Panc1 (cell line): Measurements from ENCODE around the gene STK24. TPM values are rescaled to one million over a fixed set of nuclear protein-coding genes. Genes with fewer than 3 reads are reported as not detected.

Experiments used
- ATAC-seq: fragments of 200-7000 bp; cut with Tn5 transposase; 2 replicates; pipeline ENCODE4 v1.9.1; 2020; ENCODE audit warnings: mild to moderate bottlenecking, moderate library complexity
- Bru-seq: library from RNA; stranded (reverse); fragments of 400-500 nt; gene quantifications from one replicate; lab custom pipeline; 2021; lab: Mats Ljungman, UMichigan
- BruChase-seq, 2 experiments: library from RNA; stranded (reverse); fragments of 400-500 nt; gene quantifications; one replicate each; lab custom pipeline; 2021; lab: Mats Ljungman, UMichigan
- BruUV-seq: library from RNA; stranded (reverse); fragments of 400-500 nt; replicated peaks from 2 replicates; lab custom pipeline; 2021; lab: Mats Ljungman, UMichigan
- CTCF ChIA-PET: fragments of 300-600 bp; sonication (Branson Sonifier 250); formaldehyde crosslinking; loops from one replicate; lab custom pipeline; 2022; ENCODE audit warnings: antibody characterized with exemption; lab: Charles Lee
- POLR2A ChIA-PET: fragments of 300-600 bp; sonication (Branson Sonifier 250); formaldehyde crosslinking; loops from one replicate; lab custom pipeline; 2022; ENCODE audit warnings: antibody characterized with exemption; lab: Charles Lee
- DNase-seq: peaks from one replicate; pipeline ENCODE4 v3.0.0-alpha.2; 2010; ENCODE audit warnings: low read depth, low spot score
- H3K27ac ChIP-seq: 2 replicates; pipeline ENCODE4 v1.5.1; 2011; ENCODE audit warnings: mild to moderate bottlenecking, low read length, inconsistent platforms
- H3K27me3 ChIP-seq: fragments of 200-500 bp; sonication (Bioruptor generic); 2 replicates; pipeline ENCODE4 v1.6.0; 2014; ENCODE audit warnings: low read length, inconsistent platforms; ENCODE audit not compliant: control insufficient read depth, insufficient read depth
- H3K36me3 ChIP-seq: fragments of 200-500 bp; sonication (Bioruptor generic); 2 replicates; pipeline ENCODE4 v1.5.1; 2014; ENCODE audit warnings: inconsistent platforms, mild to moderate bottlenecking, low read length, moderate library complexity; ENCODE audit not compliant: control insufficient read depth, insufficient read depth
- H3K4me1 ChIP-seq: 2 replicates; pipeline ENCODE4 v1.5.1; 2011; ENCODE audit warnings: inconsistent platforms, mild to moderate bottlenecking, low read length, moderate library complexity; ENCODE audit not compliant: control insufficient read depth, insufficient read depth
- H3K4me3 ChIP-seq, 2 experiments: 2 replicates each; pipeline ENCODE4 v1.5.1; 2011 to 2012; ENCODE audit warnings: low read depth in 2 of 2, low read length in 2 of 2, mild to moderate bottlenecking in 2 of 2, inconsistent platforms in 1 of 2, moderate library complexity in 1 of 2
- H3K9me3 ChIP-seq: fragments of 200-500 bp; sonication (Bioruptor generic); 2 replicates; pipeline ENCODE4 v1.5.1; 2014; ENCODE audit warnings: low read depth, mild to moderate bottlenecking, inconsistent platforms, low read length, moderate library complexity; ENCODE audit not compliant: control insufficient read depth, insufficient read depth
- CTCF ChIP-seq: fragments of 450-650 bp; IDR thresholded peaks from 2 replicates; pipeline ENCODE4 v1.5.1; 2017; ENCODE audit warnings: mild to moderate bottlenecking
- POLR2AphosphoS5 ChIP-seq: IDR thresholded peaks from 2 replicates; pipeline ENCODE4 v1.6.1; 2012; ENCODE audit warnings: mild to moderate bottlenecking, low read depth, low read length, moderate library complexity
- SIN3A ChIP-seq: IDR thresholded peaks from 2 replicates; pipeline ENCODE4 v1.6.1; 2012; ENCODE audit warnings: low read depth, mild to moderate bottlenecking, low read length, moderate library complexity, borderline replicate concordance; ENCODE audit not compliant: insufficient read depth
- TCF7L2 ChIP-seq: IDR thresholded peaks from 2 replicates; pipeline ENCODE4 v1.6.1; 2011; ENCODE audit warnings: mild to moderate bottlenecking, low read depth, low read length, inconsistent platforms
- in situ Hi-C: cut with HindIII; loops from 2 replicates; pipeline ENCODE4 v1.10.0; 2016; ENCODE audit warnings: low sequenced_read_pairs, low pct_unique_long_range_greater_than_20kb
- intact Hi-C: fragments of 100-400 bp; cut with micrococcal nuclease; formaldehyde crosslinking; loops from one replicate; pipeline ENCODE4 v1.10.0; 2022; ENCODE audit not compliant: unreplicated experiment
- long read RNA-seq: library from polyadenylated mRNA; unstranded; transcript quantifications from one replicate; pipeline ENCODE4 v2.0.0, GENCODE V29; 2021; ENCODE audit not compliant: unreplicated experiment
- polyA plus RNA-seq: library from polyadenylated mRNA; unstranded; fragments of >200 nt; gene quantifications from one replicate; pipeline ENCODE4 v1.2.1, GENCODE V29; 2012; ENCODE audit warnings: missing spikeins; ENCODE audit not compliant: insufficient read length
- total RNA-seq: library from RNA; stranded (reverse); gene quantifications from one replicate; pipeline ENCODE4 v1.2.1, GENCODE V29; 2021; ENCODE audit not compliant: unreplicated experiment
- TF ChIP-seq, protein P1 (sequence below), 2 experiments: IDR thresholded peaks; 2 replicates each; pipeline ENCODE4 v1.6.1; 2011 to 2012; ENCODE audit warnings: low read depth in 2 of 2, control low read depth in 1 of 2, low read length in 1 of 2, mild to moderate bottlenecking in 1 of 2, moderate library complexity in 1 of 2; ENCODE audit not compliant: insufficient read depth in 1 of 2

The STK24 gene
- 57.3 TPM for total RNA-seq
- 30.1 TPM for polyA plus RNA-seq
- percentile 78 among the genes with signal in this experiment for Bru-seq, nascent RNA
- BruChase-seq, experiment 1, labeled RNA remaining after a 2-hour chase, result percentile 64 among the genes with signal in this experiment
- percentile 72 among the genes with signal in this experiment for BruChase-seq, experiment 2, labeled RNA remaining after a 6-hour chase
- long read RNA-seq, full-length matches to known transcripts, result 59 of 70 reads
- long read RNA-seq, partial matches to known transcripts, result 5 of 70 reads
- long read RNA-seq, other reads (novel, unspliced or antisense), result 6 of 70 reads

DNA sequence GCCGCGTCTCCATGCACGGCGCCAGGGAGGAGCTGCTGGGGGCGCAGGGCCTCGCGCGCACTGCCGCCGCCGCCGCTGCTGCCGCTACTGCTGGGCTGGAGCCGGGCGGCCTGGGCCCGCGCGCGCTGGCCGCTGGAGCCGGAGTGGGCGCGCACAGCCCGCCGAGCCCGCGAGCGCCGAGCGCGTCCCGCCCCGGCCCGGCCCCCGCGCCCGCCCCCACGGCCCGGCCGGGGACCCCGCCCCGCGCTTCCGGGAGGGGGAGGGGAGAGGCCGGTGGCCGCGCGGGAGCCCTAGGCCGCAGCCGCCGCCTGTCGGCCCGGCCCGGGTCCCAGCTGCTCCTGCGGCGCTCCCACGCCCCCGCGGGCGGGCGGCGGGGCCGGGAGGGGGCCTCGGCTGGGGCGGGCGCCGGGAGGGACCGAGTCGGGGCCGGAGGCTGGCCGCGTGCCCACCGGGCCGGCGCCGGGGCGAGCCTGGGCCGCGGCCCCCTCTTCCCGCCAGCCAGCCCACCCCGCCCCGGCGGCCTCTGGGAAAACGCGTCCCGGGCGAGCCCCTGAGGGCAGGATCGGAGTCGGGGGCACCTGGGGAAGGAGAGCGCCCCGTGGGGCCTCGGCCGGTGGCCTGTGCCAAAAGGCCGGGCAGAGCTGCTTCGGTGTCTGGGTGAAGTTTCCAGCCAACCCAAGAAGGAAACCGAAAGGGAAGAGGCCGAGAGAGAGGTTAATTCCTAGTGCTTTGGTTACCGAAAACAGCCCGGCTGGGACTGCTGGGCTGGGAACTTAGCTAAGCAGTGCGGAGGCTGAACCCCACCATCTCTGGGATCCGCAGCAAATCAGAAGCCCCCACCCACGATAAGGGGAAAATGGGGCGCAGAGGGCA is at the start of gene STK24:
Gene STK24, minus strand, starts transcription at position 145 of the 873 bp plus-strand sequence. CDS start 321 bp downstream, outside the sequence.
- ChIA-PET CTCF (no interaction called here), POLR2A (interaction anchor here (0.6 kb wide), 1 partner anchor 307 kb away, joined by 3 read pairs; no protein-coding TSS in a partner anchor)
- H3K36me3 ChIP-seq, result no peaks in the 10 kb centered on the region; the same call in 1 of the 2 replicates
- in situ Hi-C loops (no loop called here), intact Hi-C loops (no loop called here)
- ATAC-seq, result peak; percentile 91
- DNase-seq, result no peak
- TF ChIP-seq SIN3A, result no peak
- TF ChIP-seq TCF7L2, result no peak
- no peak for TF ChIP-seq POLR2AphosphoS5
- no peak for TF ChIP-seq CTCF
- TF ChIP-seq, protein P1, sequence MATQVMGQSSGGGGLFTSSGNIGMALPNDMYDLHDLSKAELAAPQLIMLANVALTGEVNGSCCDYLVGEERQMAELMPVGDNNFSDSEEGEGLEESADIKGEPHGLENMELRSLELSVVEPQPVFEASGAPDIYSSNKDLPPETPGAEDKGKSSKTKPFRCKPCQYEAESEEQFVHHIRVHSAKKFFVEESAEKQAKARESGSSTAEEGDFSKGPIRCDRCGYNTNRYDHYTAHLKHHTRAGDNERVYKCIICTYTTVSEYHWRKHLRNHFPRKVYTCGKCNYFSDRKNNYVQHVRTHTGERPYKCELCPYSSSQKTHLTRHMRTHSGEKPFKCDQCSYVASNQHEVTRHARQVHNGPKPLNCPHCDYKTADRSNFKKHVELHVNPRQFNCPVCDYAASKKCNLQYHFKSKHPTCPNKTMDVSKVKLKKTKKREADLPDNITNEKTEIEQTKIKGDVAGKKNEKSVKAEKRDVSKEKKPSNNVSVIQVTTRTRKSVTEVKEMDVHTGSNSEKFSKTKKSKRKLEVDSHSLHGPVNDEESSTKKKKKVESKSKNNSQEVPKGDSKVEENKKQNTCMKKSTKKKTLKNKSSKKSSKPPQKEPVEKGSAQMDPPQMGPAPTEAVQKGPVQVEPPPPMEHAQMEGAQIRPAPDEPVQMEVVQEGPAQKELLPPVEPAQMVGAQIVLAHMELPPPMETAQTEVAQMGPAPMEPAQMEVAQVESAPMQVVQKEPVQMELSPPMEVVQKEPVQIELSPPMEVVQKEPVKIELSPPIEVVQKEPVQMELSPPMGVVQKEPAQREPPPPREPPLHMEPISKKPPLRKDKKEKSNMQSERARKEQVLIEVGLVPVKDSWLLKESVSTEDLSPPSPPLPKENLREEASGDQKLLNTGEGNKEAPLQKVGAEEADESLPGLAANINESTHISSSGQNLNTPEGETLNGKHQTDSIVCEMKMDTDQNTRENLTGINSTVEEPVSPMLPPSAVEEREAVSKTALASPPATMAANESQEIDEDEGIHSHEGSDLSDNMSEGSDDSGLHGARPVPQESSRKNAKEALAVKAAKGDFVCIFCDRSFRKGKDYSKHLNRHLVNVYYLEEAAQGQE (IDR thresholded peaks at IDR 0.05; ENCODE audit: insufficient read depth in 1 of 2, low read depth in 2 of 2, low read length in 1 of 2), result no peak
- H3K27ac ChIP-seq, result peak within 1 kb of the TSS; percentile 90
- peak within 1 kb of the TSS; percentile 70 to 78 for H3K4me3 ChIP-seq
- BruUV-seq, result no TSS peak
- H3K4me1 ChIP-seq, result peaks cover 33% of the 10 kb centered on the region
- H3K27me3 ChIP-seq, result no peaks in the 10 kb centered on the region
- H3K9me3 ChIP-seq, result no peaks in the 10 kb centered on the region

- Histone ChIP-seq H3K4me3 (no peak overlapping the region), H3K9me3 (no peaks in the 10 kb centered on the region), H3K36me3 (no peaks in the 10 kb centered on the region), H3K27me3 (no peaks in the 10 kb centered on the region), H3K27ac (no peak overlapping the region), H3K4me1 (no peaks in the 10 kb centered on the region)
- in situ Hi-C loops, result no loop called here
- no peak for ATAC-seq
- no peak for DNase-seq
- CTCF ChIA-PET, result no interaction called here
- POLR2A ChIA-PET, result no interaction called here
- BruUV-seq, result no TSS peak
- TF ChIP-seq, protein P1 (IDR thresholded peaks at IDR 0.05; ENCODE audit: insufficient read depth in 1 of 2, low read depth in 2 of 2, low read length in 1 of 2), result no peak
- TF ChIP-seq SIN3A, result no peak
- no peak for TF ChIP-seq TCF7L2
- no peak for TF ChIP-seq CTCF
- no peak for TF ChIP-seq POLR2AphosphoS5
- intact Hi-C loops, result no loop called here
These were observed 49.5 kb upstream of the STK24 start for GRCh38 chr13:98626298-98626935.
